Neural crest cell (in vitro differentiated cells): Measurements from ENCODE around the gene SIGLEC1. TPM values are rescaled to one million over a fixed set of nuclear protein-coding genes. Genes with fewer than 3 reads are reported as not detected.

Experiments used
- DNase-seq: peaks from one replicate; pipeline ENCODE4 v3.0.0; 2021; ENCODE audit warnings: low read depth, mixed read lengths, low spot score
- H3K27ac Mint-ChIP-seq: one replicate; pipeline ENCODE4 v1.8.0; 2021; ENCODE audit warnings: mild to moderate bottlenecking, mixed read lengths; ENCODE audit not compliant: unreplicated experiment
- H3K27me3 Mint-ChIP-seq: 2 replicates; pipeline ENCODE4 v1.8.0; 2021; ENCODE audit warnings: low read depth, mild to moderate bottlenecking, mixed read lengths
- H3K36me3 Mint-ChIP-seq: 2 replicates; pipeline ENCODE4 v1.8.0; 2021; ENCODE audit warnings: low read depth, mild to moderate bottlenecking, mixed read lengths
- H3K4me1 Mint-ChIP-seq: 2 replicates; pipeline ENCODE4 v1.8.0; 2021; ENCODE audit warnings: mixed read lengths
- H3K4me3 Mint-ChIP-seq: one replicate; pipeline ENCODE4 v1.8.0; 2021; ENCODE audit warnings: mild to moderate bottlenecking, mixed read lengths
- H3K9me3 Mint-ChIP-seq: 2 replicates; pipeline ENCODE4 v1.8.0; 2021; ENCODE audit warnings: mixed read lengths
- CTCF ChIP-seq: fragments of 200-600 bp; sonication (generic); conservative IDR thresholded peaks from 2 replicates; pipeline ENCODE4 v1.5.0; 2021; ENCODE audit warnings: antibody characterized with exemption, mild to moderate bottlenecking
- total RNA-seq: library from RNA; stranded (reverse); gene quantifications from 2 replicates; pipeline ENCODE4 v1.2.1, GENCODE V29; 2021

The SIGLEC1 gene
- total RNA-seq, 1 donor from 2014 or later = not detected

- no peak overlapping the region for H3K4me3 Mint-ChIP-seq
- no peak for TF ChIP-seq CTCF
- no peak for DNase-seq
- no peaks in the 10 kb centered on the region for H3K36me3 Mint-ChIP-seq
- peaks cover 60% of the 10 kb centered on the region for H3K27me3 Mint-ChIP-seq
- H3K27ac Mint-ChIP-seq = no peak overlapping the region
- H3K9me3 Mint-ChIP-seq = no peaks in the 10 kb centered on the region
- H3K4me1 Mint-ChIP-seq = peaks cover 9% of the 10 kb centered on the region
Observed at GRCh38 chr20:3677733-3678132, 34.7 kb downstream of the SIGLEC1 start.

- no peaks in the 10 kb centered on the region for H3K36me3 Mint-ChIP-seq
- no peak overlapping the region for H3K4me3 Mint-ChIP-seq
- H3K4me1 Mint-ChIP-seq = peaks cover 4% of the 10 kb centered on the region
- no peaks in the 10 kb centered on the region for H3K9me3 Mint-ChIP-seq
- peaks cover 43% of the 10 kb centered on the region for H3K27me3 Mint-ChIP-seq
- TF ChIP-seq CTCF = no peak
- DNase-seq = no peak
- H3K27ac Mint-ChIP-seq = peak overlapping the region; percentile 81
Observed at GRCh38 chr20:3674995-3675900, 37.2 kb downstream of the SIGLEC1 start.

- peaks cover 37% of the 10 kb centered on the region for H3K27me3 Mint-ChIP-seq
- H3K9me3 Mint-ChIP-seq = no peaks in the 10 kb centered on the region
- no peak overlapping the region for H3K27ac Mint-ChIP-seq
- no peak overlapping the region for H3K4me3 Mint-ChIP-seq
- DNase-seq = no peak
- H3K36me3 Mint-ChIP-seq = no peaks in the 10 kb centered on the region
- TF ChIP-seq CTCF = no peak
- H3K4me1 Mint-ChIP-seq = peaks cover 4% of the 10 kb centered on the region
Observed at GRCh38 chr20:3674447-3674846, 38.0 kb downstream of the SIGLEC1 start.

- peaks cover 32% of the 10 kb centered on the region for H3K27me3 Mint-ChIP-seq
Observed at GRCh38 chr20:3673221-3674070, 39.0 kb downstream of the SIGLEC1 start.

More at GRCh38 chr20:3673221-3674070, 39.0 kb downstream of the SIGLEC1 start:
- H3K4me1 Mint-ChIP-seq = peaks cover 4% of the 10 kb centered on the region
- no peaks in the 10 kb centered on the region for H3K9me3 Mint-ChIP-seq
- H3K4me3 Mint-ChIP-seq = no peak overlapping the region
- H3K27ac Mint-ChIP-seq = no peak overlapping the region
- DNase-seq = no peak
- H3K36me3 Mint-ChIP-seq = no peaks in the 10 kb centered on the region
- TF ChIP-seq CTCF = no peak
